ENCODE results near the gene FOXJ3. TPM values are rescaled to one million over a fixed set of nuclear protein-coding genes. Genes with fewer than 3 reads are reported as not detected.

FOXJ3 gene
- total RNA-seq, 2 donors from 2014 or later, result 36.7 to 38.6 TPM

DNA sequence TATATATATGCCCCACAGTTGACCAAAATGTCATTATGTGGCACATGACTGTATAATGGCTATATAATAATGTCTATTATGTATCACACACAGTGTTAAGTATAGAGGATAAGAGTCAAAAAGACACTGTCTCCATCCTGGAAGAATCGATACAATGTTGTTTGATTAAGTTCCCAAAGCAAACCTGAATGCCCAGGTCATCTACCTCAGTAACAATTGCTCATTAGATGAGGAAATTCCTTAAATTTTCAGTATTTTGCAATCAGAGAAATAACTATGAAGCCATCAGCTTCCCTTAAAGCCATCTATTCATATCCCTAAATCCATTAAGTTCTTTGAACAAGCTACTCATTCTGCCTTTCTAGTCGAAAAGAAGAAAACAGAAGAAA lies 10.0 kb downstream of the FOXJ3 start:
- Histone ChIP-seq H3K27me3 (no peaks in the 10 kb centered on the region), H3K27ac (no peak overlapping the region), H3K36me3 (no peaks in the 10 kb centered on the region), H3K4me3 (no peak overlapping the region), H3K4me1 (peaks cover 0 to 66% of the 10 kb centered on the region in 2 donors), H3K9me3 (no peaks in the 10 kb centered on the region)
- no peak for TF ChIP-seq CTCF (IDR thresholded peaks at IDR 0.05)
- no peak for DNase-seq (ENCODE audit: low spot score)

DNA sequence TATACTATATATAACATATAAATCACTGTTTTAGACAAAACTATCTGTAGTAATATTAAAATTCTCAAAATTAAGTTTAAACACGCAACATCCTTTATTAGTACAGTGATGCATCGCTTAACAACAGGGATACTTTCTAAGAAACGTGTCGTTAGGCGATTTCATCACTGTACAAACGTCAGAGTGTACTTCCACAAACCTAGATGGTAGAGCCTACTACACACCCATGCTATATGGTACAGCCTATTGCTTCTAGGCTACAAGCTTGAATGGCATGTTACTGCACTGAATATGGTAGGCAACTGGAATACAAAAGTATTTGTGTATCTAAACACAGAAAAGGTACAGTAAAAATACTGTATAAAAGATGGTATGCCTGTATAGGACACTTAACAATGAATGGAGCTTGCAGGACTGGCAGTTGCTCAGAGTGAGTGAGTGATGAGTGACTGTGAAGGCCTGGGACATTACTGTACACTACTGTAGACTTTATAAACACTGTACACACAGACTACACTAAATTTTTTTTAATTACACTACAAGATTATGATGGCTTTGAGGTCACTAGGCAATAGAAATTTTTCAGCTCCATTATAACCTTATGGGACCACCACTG lies 10.5 kb downstream of the FOXJ3 start:
- Histone ChIP-seq H3K9me3 (no peaks in the 10 kb centered on the region), H3K4me1 (peaks cover 0 to 68% of the 10 kb centered on the region in 2 donors), H3K36me3 (no peaks in the 10 kb centered on the region)

GRCh38 chr1:42323551-42323950 lies 11.5 kb downstream of the FOXJ3 start:
- Histone ChIP-seq H3K4me3 (no peak overlapping the region), H3K9me3 (no peaks in the 10 kb centered on the region), H3K36me3 (no peaks in the 10 kb centered on the region), H3K4me1 (peaks cover 0 to 67% of the 10 kb centered on the region in 2 donors), H3K27ac (no peak overlapping the region), H3K27me3 (no peaks in the 10 kb centered on the region)
- DNase-seq (ENCODE audit: low spot score), result no peak
- TF ChIP-seq CTCF (IDR thresholded peaks at IDR 0.05), result no peak

More for the DNA sequence above, 10.5 kb downstream of the FOXJ3 start:
- no peak for TF ChIP-seq CTCF (IDR thresholded peaks at IDR 0.05)
- Histone ChIP-seq H3K27ac (no peak overlapping the region), H3K4me3 (no peak overlapping the region), H3K27me3 (no peaks in the 10 kb centered on the region)
- no peak for DNase-seq (ENCODE audit: low spot score)

DNA sequence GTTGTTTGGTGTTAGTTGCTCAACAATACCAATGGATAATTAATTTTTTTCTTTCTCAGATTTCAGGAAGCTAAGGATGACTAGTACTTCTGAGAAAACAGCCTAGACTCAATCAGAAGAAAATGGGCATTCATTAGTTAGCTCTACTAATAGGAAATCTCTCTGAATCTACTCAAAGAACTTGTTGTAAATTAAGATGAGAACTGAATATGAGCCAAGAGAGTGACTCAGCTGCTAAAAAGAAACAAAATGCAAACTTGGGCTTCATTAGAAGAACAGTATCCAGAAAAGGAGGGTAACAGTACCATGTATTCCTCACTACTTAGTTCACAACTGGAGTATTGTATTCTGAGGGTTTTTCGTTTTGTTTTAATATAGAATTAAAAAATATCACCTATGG lies 12.5 kb downstream of the FOXJ3 start:
- no peak for TF ChIP-seq CTCF (IDR thresholded peaks at IDR 0.05)
- Histone ChIP-seq H3K4me1 (peaks cover 0 to 61% of the 10 kb centered on the region in 2 donors), H3K4me3 (no peak overlapping the region), H3K27ac (peak overlapping the region in 1 of 2 donors; percentile 83), H3K27me3 (no peaks in the 10 kb centered on the region), H3K36me3 (no peaks in the 10 kb centered on the region), H3K9me3 (no peaks in the 10 kb centered on the region)
- no peak for DNase-seq (ENCODE audit: low spot score)

GRCh38 chr1:42321731-42322130 lies 13.3 kb downstream of the FOXJ3 start:
- Histone ChIP-seq H3K36me3 (no peaks in the 10 kb centered on the region), H3K4me3 (no peak overlapping the region), H3K27ac (peak overlapping the region in 1 of 2 donors; percentile 83), H3K9me3 (no peaks in the 10 kb centered on the region), H3K4me1 (peaks cover 0 to 65% of the 10 kb centered on the region in 2 donors), H3K27me3 (no peaks in the 10 kb centered on the region)
- no peak for TF ChIP-seq CTCF (IDR thresholded peaks at IDR 0.05)
- no peak for DNase-seq (ENCODE audit: low spot score)

GRCh38 chr1:42320708-42321107 lies 14.3 kb downstream of the FOXJ3 start:
- H3K27me3 ChIP-seq, result no peaks in the 10 kb centered on the region
- H3K4me3 ChIP-seq, result no peak overlapping the region
- H3K4me1 ChIP-seq, result peaks cover 0 to 69% of the 10 kb centered on the region in 2 donors
- H3K36me3 ChIP-seq, result no peaks in the 10 kb centered on the region
- DNase-seq (ENCODE audit: low spot score), result no peak
- no peak for TF ChIP-seq CTCF (IDR thresholded peaks at IDR 0.05)
- H3K27ac ChIP-seq, result peak overlapping the region; percentile 67 to 83
- no peaks in the 10 kb centered on the region for H3K9me3 ChIP-seq
